GM19239 (cell line): ENCODE results near the gene SLFN12.
"Not testable (repeated sequence)": the region's sequence is repeated elsewhere in the genome, so short reads cannot be mapped to it uniquely, and the experiment has no call there.

Source experiments
- DNase-seq: peaks from one replicate; pipeline ENCODE4 v3.0.0; 2011; ENCODE audit warnings: low spot score; ENCODE audit not compliant: insufficient read length
- FAIRE-seq: peaks from 2 replicates; lab custom pipeline; 2011; peaks lifted over from hg19 to GRCh38; lab: Jason Lieb, UNC

The SLFN12 gene

DNA sequence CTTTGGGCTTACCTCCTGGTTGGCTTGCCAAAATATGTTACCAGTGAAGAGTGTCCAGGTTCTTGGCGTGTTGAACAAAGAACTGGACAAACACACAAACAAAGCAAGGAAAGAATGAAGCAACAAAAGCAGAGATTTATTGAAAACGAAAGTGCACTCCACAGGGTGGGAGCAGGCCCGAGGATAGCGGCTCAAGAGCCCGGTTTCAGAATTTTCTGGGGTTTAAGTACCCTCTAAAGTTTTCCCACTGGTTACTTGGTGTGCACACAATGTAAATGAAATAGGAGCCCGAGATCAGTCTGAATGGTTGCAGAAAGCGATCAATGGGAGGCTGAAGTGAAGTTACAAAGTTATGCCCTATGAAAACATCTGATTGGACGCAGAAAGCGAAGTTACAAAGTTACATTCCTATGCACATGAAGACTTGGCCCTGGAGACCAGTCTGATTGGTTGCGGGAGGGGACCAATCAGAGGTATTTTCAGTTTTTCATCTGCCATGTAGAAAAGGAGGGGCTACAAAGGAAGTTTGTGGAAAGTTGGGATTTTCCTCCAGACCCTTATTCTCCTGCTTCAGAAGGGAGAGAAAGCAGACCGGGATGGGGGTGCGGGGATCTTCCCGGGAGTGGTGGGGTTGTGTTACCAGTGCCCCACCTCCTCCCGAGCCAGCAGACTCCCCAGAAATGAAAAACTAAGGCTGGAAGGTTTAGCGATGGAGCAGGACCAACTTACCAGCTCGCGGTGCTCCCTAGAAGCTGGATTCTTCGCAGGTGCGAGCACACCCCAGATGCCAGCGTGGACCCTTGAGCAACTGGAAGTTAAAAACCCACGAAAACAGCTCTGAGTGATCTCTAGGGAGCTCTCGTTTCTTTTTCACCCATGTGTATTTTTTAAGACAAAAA is at the start of gene SLFN12:
SLFN12 (minus strand) TSS at position 325 of the 899 bp plus-strand sequence. CDS start 9,472 bp downstream, outside the sequence.
- DNase-seq, result no peak
- peak; percentile 98 for FAIRE-seq

- FAIRE-seq, result peak; percentile 48
- no peak for DNase-seq
Observed at GRCh38 chr17:35479271-35479670, 47.0 kb upstream of the SLFN12 start.

DNA sequence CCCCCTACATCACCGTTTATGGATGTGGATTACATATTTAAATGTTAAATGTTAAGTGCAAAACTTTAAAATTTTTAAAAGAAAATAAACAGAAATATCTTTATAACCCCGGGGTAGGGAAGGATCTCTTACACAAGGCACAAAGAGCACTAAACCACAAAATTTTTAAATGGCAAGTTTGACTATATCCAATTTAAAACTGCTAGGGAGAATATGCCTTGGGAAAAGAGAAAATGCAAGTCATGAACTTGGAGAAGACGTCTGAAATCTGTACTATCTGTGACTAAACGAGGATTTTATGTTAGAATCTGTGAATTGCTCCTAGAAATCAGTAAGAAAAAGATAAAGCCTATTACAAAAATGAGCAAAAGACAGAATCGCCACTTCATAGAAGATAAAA is 44.9 kb upstream of the SLFN12 start:
- no peak for FAIRE-seq

DNA sequence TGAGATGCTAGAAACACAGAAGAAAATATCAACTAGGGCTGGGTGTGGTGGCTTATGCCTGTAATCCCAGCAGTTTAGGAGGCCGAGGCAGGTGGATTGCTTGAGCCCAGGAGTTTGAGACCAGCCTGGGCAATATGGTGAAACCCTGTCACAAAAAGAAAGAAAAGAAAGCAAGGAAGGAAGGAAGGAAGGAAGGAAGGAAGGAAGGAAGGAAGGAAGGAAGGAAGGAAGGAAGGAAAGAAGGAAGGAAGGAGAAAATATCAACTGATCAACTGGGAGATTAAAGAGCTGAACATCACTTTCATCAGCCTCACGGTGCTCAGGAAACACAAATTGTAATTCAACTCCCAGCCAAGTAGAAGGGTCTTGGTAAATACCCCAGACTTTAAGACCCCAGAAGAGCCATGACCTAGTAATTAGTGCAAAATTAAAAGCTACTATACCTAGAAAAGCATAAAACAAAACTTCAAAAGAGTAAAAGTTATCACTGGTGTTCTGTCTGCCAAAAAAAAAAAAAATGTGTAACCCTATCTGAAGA is 44.1 kb upstream of the SLFN12 start:
- FAIRE-seq, result no peak
- DNase-seq, result no peak

More for the DNA sequence above, 44.9 kb upstream of the SLFN12 start:
- no peak for DNase-seq

GRCh38 chr17:35468475-35468874 is 36.2 kb upstream of the SLFN12 start:
- FAIRE-seq (no peak), DNase-seq (no peak)

DNA sequence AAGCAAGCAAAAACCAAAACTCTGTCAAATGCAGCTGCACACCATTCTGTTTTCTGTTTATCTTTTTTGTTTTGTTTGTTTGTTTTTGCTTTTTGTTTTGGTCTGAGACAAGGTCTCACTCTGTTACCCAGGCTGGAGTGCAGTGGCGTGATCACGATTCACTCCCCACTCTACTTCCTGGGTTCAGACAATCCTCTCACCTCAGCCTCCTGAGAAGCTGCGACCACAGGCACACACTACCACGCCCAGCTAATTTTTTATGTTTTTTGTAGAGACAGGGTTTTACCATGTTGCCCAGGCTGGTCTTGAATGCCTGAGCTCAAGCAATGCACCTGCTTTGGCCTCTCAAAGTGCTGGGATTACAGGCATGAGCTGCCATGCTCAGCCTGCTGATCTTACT is 35.5 kb upstream of the SLFN12 start:
- FAIRE-seq (peak; percentile 39), DNase-seq (no peak)

DNA sequence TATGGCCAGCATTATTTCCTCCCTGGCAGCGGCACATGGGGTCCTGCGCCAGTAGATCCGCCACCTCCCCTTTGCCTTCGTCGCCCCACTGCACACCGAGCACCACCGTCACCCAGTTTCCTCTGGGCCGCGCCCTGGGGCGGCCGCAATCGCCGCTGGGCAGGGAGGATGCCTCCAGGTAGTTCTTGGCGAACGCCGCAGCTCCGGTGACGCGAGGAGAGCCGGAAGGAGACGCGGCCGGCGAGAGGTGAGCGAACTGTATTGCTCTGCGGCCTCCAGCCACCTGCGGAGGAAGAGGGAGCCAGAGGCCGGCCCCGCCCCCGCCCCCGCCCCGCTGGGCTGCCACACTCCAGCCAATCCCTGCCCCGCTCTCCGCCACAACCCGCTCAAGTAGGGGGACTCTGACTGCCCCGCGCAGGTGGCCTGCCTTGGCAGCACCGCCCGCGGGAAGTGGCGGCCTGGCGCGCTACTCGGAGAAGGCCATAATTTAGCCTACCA is 28.1 kb upstream of the SLFN12 start:
- FAIRE-seq, result peak; percentile 68
- peak; percentile 73 for DNase-seq

DNA sequence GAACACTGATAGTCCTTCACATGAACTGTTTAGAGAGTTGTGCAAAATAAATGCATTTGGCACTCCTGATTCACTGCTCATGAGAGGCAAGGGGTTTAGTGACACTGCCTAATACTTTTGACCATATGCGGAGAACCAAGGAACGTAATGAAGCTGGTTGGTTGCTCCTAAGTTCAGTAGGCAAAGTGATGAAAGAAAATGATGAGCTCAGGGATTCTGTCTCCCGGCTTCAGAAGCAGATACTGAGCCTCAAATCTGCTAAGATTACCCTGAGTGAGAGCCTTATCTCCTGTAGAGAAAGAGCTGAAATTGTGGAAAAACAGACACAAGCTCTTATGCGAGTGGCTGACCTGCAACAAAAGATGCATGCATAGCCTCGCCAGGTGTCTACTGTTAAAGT is 21.7 kb upstream of the SLFN12 start:
- FAIRE-seq, DNase-seq: not testable (repeated sequence)

DNA sequence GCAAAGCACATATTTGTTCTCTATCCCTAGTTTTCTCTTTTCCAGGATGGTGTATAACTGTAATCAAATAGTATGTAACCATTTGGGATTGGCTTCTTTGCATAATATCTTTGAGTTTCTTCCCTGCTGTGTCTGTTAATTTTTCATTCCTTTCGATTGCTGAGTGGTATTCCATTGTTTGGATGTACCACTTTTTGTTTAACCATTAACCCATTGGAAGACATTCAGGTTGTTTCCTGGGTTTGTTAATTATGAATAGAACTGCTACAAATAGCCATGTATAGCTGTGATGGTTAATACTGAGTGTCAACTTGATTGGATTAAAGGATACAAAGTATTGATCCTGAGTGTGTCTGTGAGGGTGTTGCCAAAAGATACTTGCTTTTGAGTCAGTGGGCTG is 20.9 kb upstream of the SLFN12 start:
- DNase-seq (no peak), FAIRE-seq (no peak)

DNA sequence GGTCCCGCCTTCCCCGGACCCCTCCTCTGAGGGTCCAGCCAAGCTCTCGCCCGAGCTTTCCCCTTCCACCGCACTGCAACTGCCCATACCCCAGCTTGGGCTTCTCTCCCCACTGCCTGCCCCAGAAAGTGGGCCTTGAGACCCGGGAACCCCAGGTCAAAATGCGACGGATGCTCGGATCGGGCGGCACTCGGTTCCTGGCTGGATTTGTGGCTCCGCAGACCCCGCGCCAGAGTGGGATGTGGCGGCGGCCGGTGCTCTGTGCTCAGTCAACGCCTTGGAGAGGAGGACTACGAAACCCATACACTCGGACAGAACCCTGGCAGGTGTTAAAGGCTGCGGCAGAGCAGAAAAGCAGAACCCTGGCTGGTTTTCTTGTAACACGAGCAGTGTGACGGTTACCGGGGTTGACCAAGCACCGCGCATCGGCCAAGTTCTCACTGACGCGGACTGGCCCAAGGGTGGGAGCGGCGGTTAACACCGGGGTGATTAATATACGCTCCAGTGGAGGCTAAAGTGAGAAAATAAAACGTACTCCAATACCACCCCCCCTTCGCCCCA is 17.2 kb upstream of the SLFN12 start:
- peak; percentile 95 for FAIRE-seq
- DNase-seq, result no peak

DNA sequence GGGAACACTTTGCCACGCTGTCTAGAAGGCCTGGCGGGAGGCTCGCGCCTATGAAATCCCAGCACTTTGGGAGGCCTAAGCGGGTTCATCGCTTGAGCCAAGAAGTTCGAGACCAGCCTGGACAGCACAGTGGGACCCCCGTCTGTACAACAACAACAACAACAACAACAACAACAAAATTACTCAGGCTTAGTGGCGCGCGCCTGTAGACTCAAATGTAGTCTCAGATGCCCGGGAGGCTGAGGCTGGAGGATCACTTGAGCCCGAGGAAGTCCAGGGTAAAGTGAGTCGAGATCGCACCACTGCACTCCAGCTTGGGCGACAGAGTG is 16.6 kb upstream of the SLFN12 start:
- DNase-seq (no peak), FAIRE-seq (no peak)

- peak; percentile 98 for FAIRE-seq
Observed at GRCh38 chr17:35448214-35448898, 16.1 kb upstream of the SLFN12 start, which contains the start of gene SLFN13. Gene SLFN13 (minus strand): TSS chr17:35448766. CDS start chr17:35445680, 3,086 bp downstream.

GRCh38 chr17:35447499-35447898 is 15.2 kb upstream of the SLFN12 start:
- no peak for FAIRE-seq
- no peak for DNase-seq

More at GRCh38 chr17:35448214-35448898, 16.1 kb upstream of the SLFN12 start, which contains the start of gene SLFN13:
- peak; percentile 64 for DNase-seq

GRCh38 chr17:35438433-35438832 is 6.1 kb upstream of the SLFN12 start:
- FAIRE-seq, result no peak
- DNase-seq, result no peak

- no peak for DNase-seq
- peak; percentile 84 for FAIRE-seq
Observed at GRCh38 chr17:35433075-35433894, 985 bp upstream of the SLFN12 start.

GRCh38 chr17:35429702-35430101 is 2.6 kb downstream of the SLFN12 start:
- DNase-seq (no peak), FAIRE-seq (no peak)

DNA sequence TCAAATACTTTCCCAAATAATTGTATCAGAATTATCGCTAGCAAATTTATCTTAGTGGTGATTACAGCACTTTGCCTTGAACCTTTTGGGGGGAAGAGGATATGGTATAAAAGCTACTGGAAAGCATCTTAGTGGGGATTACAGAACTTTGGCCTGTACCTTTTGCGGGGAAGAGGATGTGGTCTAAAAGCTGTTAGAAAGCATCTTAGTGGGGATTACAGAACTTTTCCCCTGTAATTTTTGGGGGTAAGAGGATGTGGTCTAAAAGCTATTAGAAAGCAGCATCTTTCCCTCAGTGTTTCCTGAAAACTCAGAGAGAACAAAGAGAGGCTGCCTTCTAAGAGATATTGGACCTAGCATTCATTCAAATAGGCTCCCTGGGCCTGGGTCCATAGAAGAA is 4.1 kb downstream of the SLFN12 start:
- FAIRE-seq, result no peak
- DNase-seq, result no peak

GRCh38 chr17:35423761-35424160 is 8.5 kb downstream of the SLFN12 start:
- DNase-seq (no peak), FAIRE-seq (no peak)

GRCh38 chr17:35421069-35421468 is 11.2 kb downstream of the SLFN12 start:
- FAIRE-seq, result not testable (repeated sequence)

DNA sequence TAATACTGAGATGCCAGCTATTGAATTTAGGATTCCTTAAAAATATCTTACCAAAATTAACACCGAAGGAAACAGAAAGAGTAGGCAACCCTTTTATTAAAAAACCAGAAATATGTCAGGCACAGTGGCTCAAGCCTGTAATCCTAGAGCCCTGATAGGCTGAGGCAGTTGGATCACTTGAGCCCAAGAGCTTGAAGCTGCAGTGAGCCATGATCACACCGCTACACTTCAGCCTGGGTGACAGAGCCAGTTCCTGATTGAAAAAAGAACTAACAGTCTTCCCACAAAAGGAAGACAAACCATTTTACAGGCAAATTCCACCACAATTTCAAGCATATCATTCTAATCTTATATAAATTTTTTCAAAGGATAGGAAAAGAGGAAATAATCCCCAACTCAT is 15.6 kb downstream of the SLFN12 start:
- no peak for FAIRE-seq
- no peak for DNase-seq

More at GRCh38 chr17:35421069-35421468, 11.2 kb downstream of the SLFN12 start:
- DNase-seq, result not testable (repeated sequence)
